ENCODE results near the gene KTI12.
A peak's percentile ranks its signal among the peaks of the same experiment; 100 is the strongest.

Gene KTI12

GRCh38 chr1:52059321-52059720, 25.7 kb upstream of the KTI12 start:
- Histone ChIP-seq H2AFZ (ENCODE audit: low read length) (no peak overlapping the region), H2BK12ac (ENCODE audit: low read length) (no peak overlapping the region), H3K4me2 (ENCODE audit: insufficient read depth, low read length, poor library complexity, severe bottlenecking) (no peak overlapping the region), H4K91ac (ENCODE audit: low read depth, low read length, poor library complexity) (no peak overlapping the region), H3K23ac (ENCODE audit: low read depth, low read length, poor library complexity) (no peak overlapping the region), H3K14ac (ENCODE audit: low read length) (no peak overlapping the region), H3K9ac (ENCODE audit: low read depth, low read length, poor library complexity) (no peak overlapping the region), H3K4me1 (ENCODE audit: control insufficient read depth in 2 of 2, insufficient read depth in 1 of 2, low read depth in 1 of 2, low read length in 2 of 2) (peaks cover 3 to 9% of the 10 kb centered on the region in 2 donors), H2BK15ac (ENCODE audit: low read length) (no peak overlapping the region), H3K27me3 (ENCODE audit: control insufficient read depth in 3 of 3, insufficient read depth in 3 of 3, low read depth in 1 of 3, low read length in 3 of 3) (no peaks in the 10 kb centered on the region), H3K27ac (replicated peaks; ENCODE audit: low read length) (no peak overlapping the region), H3K79me1 (ENCODE audit: low read depth, low read length) (peaks cover 2% of the 10 kb centered on the region), H2BK5ac (ENCODE audit: low read length) (no peak overlapping the region), H3K36me3 (replicated peaks in 1 of 2; ENCODE audit: control insufficient read depth in 2 of 2, insufficient read depth in 2 of 2, low read length in 2 of 2) (peaks cover 15 to 63% of the 10 kb centered on the region in 2 donors), H3K9me3 (replicated peaks in 1 of 2; ENCODE audit: control insufficient read depth in 2 of 2, insufficient read depth in 1 of 2, low read depth in 1 of 2, low read length in 2 of 2) (no peaks in the 10 kb centered on the region), H3K4me3 (ENCODE audit: low read length in 2 of 2) (no peak overlapping the region), H4K8ac (ENCODE audit: low read depth, low read length) (no peak overlapping the region), H3K18ac (ENCODE audit: low read length) (no peak overlapping the region), H2BK120ac (ENCODE audit: low read depth, low read length) (no peak overlapping the region), H3K4ac (ENCODE audit: low read length) (no peak overlapping the region), H2AK5ac (ENCODE audit: low read depth, low read length) (no peak overlapping the region)
- DNase-seq (ENCODE audit: low spot score): no peak

- Histone ChIP-seq H3K4me3 (ENCODE audit: low read length in 2 of 2) (peak overlapping the region in 1 of 2 donors; percentile 71), H3K9ac (ENCODE audit: low read depth, low read length, poor library complexity) (no peak overlapping the region), H3K23ac (ENCODE audit: low read depth, low read length, poor library complexity) (no peak overlapping the region), H3K27ac (replicated peaks; ENCODE audit: low read length) (no peak overlapping the region), H2BK12ac (ENCODE audit: low read length) (no peak overlapping the region), H3K4me1 (ENCODE audit: control insufficient read depth in 2 of 2, insufficient read depth in 1 of 2, low read depth in 1 of 2, low read length in 2 of 2) (peaks cover 3 to 9% of the 10 kb centered on the region in 2 donors), H4K91ac (ENCODE audit: low read depth, low read length, poor library complexity) (no peak overlapping the region), H2AK5ac (ENCODE audit: low read depth, low read length) (no peak overlapping the region), H3K27me3 (ENCODE audit: control insufficient read depth in 3 of 3, insufficient read depth in 3 of 3, low read depth in 1 of 3, low read length in 3 of 3) (no peaks in the 10 kb centered on the region), H3K4me2 (ENCODE audit: insufficient read depth, low read length, poor library complexity, severe bottlenecking) (no peak overlapping the region), H3K14ac (ENCODE audit: low read length) (no peak overlapping the region), H2BK15ac (ENCODE audit: low read length) (no peak overlapping the region), H2AFZ (ENCODE audit: low read length) (no peak overlapping the region), H3K36me3 (replicated peaks in 1 of 2; ENCODE audit: control insufficient read depth in 2 of 2, insufficient read depth in 2 of 2, low read length in 2 of 2) (peaks cover 9 to 56% of the 10 kb centered on the region in 2 donors), H4K8ac (ENCODE audit: low read depth, low read length) (no peak overlapping the region), H3K9me3 (replicated peaks in 1 of 2; ENCODE audit: control insufficient read depth in 2 of 2, insufficient read depth in 1 of 2, low read depth in 1 of 2, low read length in 2 of 2) (no peaks in the 10 kb centered on the region), H3K4ac (ENCODE audit: low read length) (no peak overlapping the region), H3K18ac (ENCODE audit: low read length) (no peak overlapping the region), H2BK120ac (ENCODE audit: low read depth, low read length) (no peak overlapping the region), H3K79me1 (ENCODE audit: low read depth, low read length) (peaks cover 2% of the 10 kb centered on the region), H2BK5ac (ENCODE audit: low read length) (no peak overlapping the region)
- no CpG with 5 or more reads among the region's 1 CpG for WGBS, 2 donors (ENCODE audit: extremely low coverage in 2 of 2, insufficient read length in 2 of 2, insufficient replicate concordance in 1 of 2)
- DNase-seq (ENCODE audit: low spot score): no peak
Measured at GRCh38 chr1:52057876-52058415, 24.3 kb upstream of the KTI12 start.

- Histone ChIP-seq H4K91ac (ENCODE audit: low read depth, low read length, poor library complexity) (no peak overlapping the region), H2BK12ac (ENCODE audit: low read length) (no peak overlapping the region), H2AK5ac (ENCODE audit: low read depth, low read length) (no peak overlapping the region), H3K23ac (ENCODE audit: low read depth, low read length, poor library complexity) (no peak overlapping the region), H3K27me3 (ENCODE audit: control insufficient read depth in 3 of 3, insufficient read depth in 3 of 3, low read depth in 1 of 3, low read length in 3 of 3) (no peaks in the 10 kb centered on the region), H4K8ac (ENCODE audit: low read depth, low read length) (no peak overlapping the region), H3K4me2 (ENCODE audit: insufficient read depth, low read length, poor library complexity, severe bottlenecking) (peak overlapping the region; percentile 72), H3K14ac (ENCODE audit: low read length) (no peak overlapping the region), H3K79me1 (ENCODE audit: low read depth, low read length) (peaks cover 2% of the 10 kb centered on the region), H2BK15ac (ENCODE audit: low read length) (no peak overlapping the region), H2BK5ac (ENCODE audit: low read length) (no peak overlapping the region), H3K9me3 (replicated peaks in 1 of 2; ENCODE audit: control insufficient read depth in 2 of 2, insufficient read depth in 1 of 2, low read depth in 1 of 2, low read length in 2 of 2) (no peaks in the 10 kb centered on the region), H2AFZ (ENCODE audit: low read length) (no peak overlapping the region), H3K4me3 (ENCODE audit: low read length in 2 of 2) (peak overlapping the region in 1 of 2 donors; percentile 71), H3K27ac (replicated peaks; ENCODE audit: low read length) (no peak overlapping the region), H3K36me3 (replicated peaks in 1 of 2; ENCODE audit: control insufficient read depth in 2 of 2, insufficient read depth in 2 of 2, low read length in 2 of 2) (peaks cover 7 to 56% of the 10 kb centered on the region in 2 donors), H3K4me1 (ENCODE audit: control insufficient read depth in 2 of 2, insufficient read depth in 1 of 2, low read depth in 1 of 2, low read length in 2 of 2) (peaks cover 3 to 9% of the 10 kb centered on the region in 2 donors), H3K9ac (ENCODE audit: low read depth, low read length, poor library complexity) (no peak overlapping the region), H3K4ac (ENCODE audit: low read length) (no peak overlapping the region), H2BK120ac (ENCODE audit: low read depth, low read length) (no peak overlapping the region), H3K18ac (ENCODE audit: low read length) (no peak overlapping the region)
- DNase-seq (ENCODE audit: low spot score): no peak
- no CpG with 5 or more reads among the region's 1 CpG for WGBS, 2 donors (ENCODE audit: extremely low coverage in 2 of 2, insufficient read length in 2 of 2, insufficient replicate concordance in 1 of 2)
Measured at GRCh38 chr1:52057255-52057654, 23.6 kb upstream of the KTI12 start.

- Histone ChIP-seq H3K4me2 (ENCODE audit: insufficient read depth, low read length, poor library complexity, severe bottlenecking) (peak overlapping the region; percentile 72), H3K4ac (ENCODE audit: low read length) (no peak overlapping the region), H2BK12ac (ENCODE audit: low read length) (no peak overlapping the region), H3K36me3 (replicated peaks in 1 of 2; ENCODE audit: control insufficient read depth in 2 of 2, insufficient read depth in 2 of 2, low read length in 2 of 2) (peaks cover 9 to 58% of the 10 kb centered on the region in 2 donors), H4K8ac (ENCODE audit: low read depth, low read length) (no peak overlapping the region), H3K14ac (ENCODE audit: low read length) (no peak overlapping the region), H3K9me3 (replicated peaks in 1 of 2; ENCODE audit: control insufficient read depth in 2 of 2, insufficient read depth in 1 of 2, low read depth in 1 of 2, low read length in 2 of 2) (no peaks in the 10 kb centered on the region), H3K4me3 (ENCODE audit: low read length in 2 of 2) (peak overlapping the region; percentile 71 to 95), H2BK15ac (ENCODE audit: low read length) (no peak overlapping the region), H4K91ac (ENCODE audit: low read depth, low read length, poor library complexity) (no peak overlapping the region), H3K4me1 (ENCODE audit: control insufficient read depth in 2 of 2, insufficient read depth in 1 of 2, low read depth in 1 of 2, low read length in 2 of 2) (peaks cover 3 to 9% of the 10 kb centered on the region in 2 donors), H3K23ac (ENCODE audit: low read depth, low read length, poor library complexity) (no peak overlapping the region), H2AK5ac (ENCODE audit: low read depth, low read length) (no peak overlapping the region), H2BK120ac (ENCODE audit: low read depth, low read length) (no peak overlapping the region), H3K9ac (ENCODE audit: low read depth, low read length, poor library complexity) (peak overlapping the region; percentile 95), H3K79me1 (ENCODE audit: low read depth, low read length) (peaks cover 2% of the 10 kb centered on the region), H3K27me3 (ENCODE audit: control insufficient read depth in 3 of 3, insufficient read depth in 3 of 3, low read depth in 1 of 3, low read length in 3 of 3) (no peaks in the 10 kb centered on the region), H3K27ac (replicated peaks; ENCODE audit: low read length) (no peak overlapping the region), H3K18ac (ENCODE audit: low read length) (peak overlapping the region; percentile 7), H2BK5ac (ENCODE audit: low read length) (no peak overlapping the region), H2AFZ (ENCODE audit: low read length) (peak overlapping the region; percentile 87)
- no peak for DNase-seq (ENCODE audit: low spot score)
- no CpG with 5 or more reads among the region's 4 CpGs for WGBS, 2 donors (ENCODE audit: extremely low coverage in 2 of 2, insufficient read length in 2 of 2, insufficient replicate concordance in 1 of 2)
Measured at GRCh38 chr1:52056937-52057231, 23.3 kb upstream of the KTI12 start.
